ENCODE results near the gene KAZN. TPM values are rescaled to one million over a fixed set of nuclear protein-coding genes. Genes with fewer than 3 reads are reported as not detected.

Gene KAZN
- total RNA-seq, 4 donors from 2014 or later: 0.77 to 12.3 (median 4.9) TPM

- no peak for TF ChIP-seq CTCF (IDR thresholded peaks at IDR 0.05)
- TF ChIP-seq POLR2A (IDR thresholded peaks at IDR 0.05): no peak
- Histone ChIP-seq H3K36me3 (no peaks in the 10 kb centered on the region), H3K4me1 (no peaks in the 10 kb centered on the region), H3K27me3 (no peaks in the 10 kb centered on the region), H3K4me3 (no peak overlapping the region), H3K27ac (no peak overlapping the region), H3K9me3 (no peaks in the 10 kb centered on the region)
- intact Hi-C loops (cut with DNase I; ENCODE audit: low total_unique reads): no loop called here
- no peak for DNase-seq
These were observed 539.3 kb downstream of the KAZN start for GRCh38 chr1:15137809-15138208.

GRCh38 chr1:15139654-15140350 is 541.3 kb downstream of the KAZN start:
- H3K4me1 ChIP-seq: no peaks in the 10 kb centered on the region
- no peaks in the 10 kb centered on the region for H3K36me3 ChIP-seq
- H3K4me3 ChIP-seq: no peak overlapping the region
- no peaks in the 10 kb centered on the region for H3K9me3 ChIP-seq
- no peaks in the 10 kb centered on the region for H3K27me3 ChIP-seq
- intact Hi-C loops (cut with DNase I; ENCODE audit: low total_unique reads): no loop called here
- no peak overlapping the region for H3K27ac ChIP-seq
- TF ChIP-seq POLR2A (IDR thresholded peaks at IDR 0.05) (no peak), CTCF (IDR thresholded peaks at IDR 0.05) (no peak)
- no peak for DNase-seq

- TF ChIP-seq CTCF (IDR thresholded peaks at IDR 0.05) (no peak), POLR2A (IDR thresholded peaks at IDR 0.05) (no peak)
- H3K36me3 ChIP-seq: no peaks in the 10 kb centered on the region
- H3K27ac ChIP-seq: no peak overlapping the region
- intact Hi-C loops (cut with DNase I; ENCODE audit: low total_unique reads): no loop called here
- no peaks in the 10 kb centered on the region for H3K9me3 ChIP-seq
- H3K4me1 ChIP-seq: no peaks in the 10 kb centered on the region
- H3K4me3 ChIP-seq: no peak overlapping the region
- no peaks in the 10 kb centered on the region for H3K27me3 ChIP-seq
- no peak for DNase-seq
These were observed 543.6 kb downstream of the KAZN start for GRCh38 chr1:15141935-15142539.

- H3K27ac ChIP-seq: no peak overlapping the region
- intact Hi-C loops (cut with DNase I; ENCODE audit: low total_unique reads): no loop called here
These were observed 546.8 kb downstream of the KAZN start for GRCh38 chr1:15145327-15145726.

More at GRCh38 chr1:15145327-15145726, 546.8 kb downstream of the KAZN start:
- Histone ChIP-seq H3K27me3 (no peaks in the 10 kb centered on the region), H3K4me3 (no peak overlapping the region), H3K4me1 (no peaks in the 10 kb centered on the region), H3K9me3 (no peaks in the 10 kb centered on the region), H3K36me3 (no peaks in the 10 kb centered on the region)
- no peak for DNase-seq
- TF ChIP-seq POLR2A (IDR thresholded peaks at IDR 0.05) (no peak), CTCF (IDR thresholded peaks at IDR 0.05) (no peak)
